Suprapubic skin (tissue), 4 donors: ENCODE measurements around the gene C2orf81. TPM values are rescaled to one million over a fixed set of nuclear protein-coding genes. Genes with fewer than 3 reads are reported as not detected.

Experiments
- DNase-seq, 2 donors: peaks; one replicate each; pipeline ENCODE4 v3.0.0-alpha.2; 2019; ENCODE audit warnings: low spot score in 2 of 2
- H3K27ac ChIP-seq: fragments of 200-600 bp; sonication (generic); one replicate; pipeline ENCODE4 v1.5.1; 2019
- H3K27me3 ChIP-seq: fragments of 200-600 bp; sonication (generic); one replicate; pipeline ENCODE4 v1.5.1; 2019
- H3K36me3 ChIP-seq: fragments of 200-600 bp; sonication (generic); one replicate; pipeline ENCODE4 v1.5.1; 2019
- H3K4me1 ChIP-seq: fragments of 200-600 bp; sonication (generic); one replicate; pipeline ENCODE4 v1.5.1; 2019
- H3K4me3 ChIP-seq: fragments of 200-600 bp; sonication (generic); one replicate; pipeline ENCODE4 v1.5.1; 2019; ENCODE audit warnings: mild to moderate bottlenecking
- H3K9me3 ChIP-seq: fragments of 200-600 bp; sonication (generic); one replicate; pipeline ENCODE4 v1.5.1; 2019
- EP300 ChIP-seq: sonication (generic); formaldehyde crosslinking; IDR thresholded peaks from one replicate; pipeline ENCODE4 v1.6.1; 2017; ENCODE audit warnings: antibody characterized with exemption
- POLR2A ChIP-seq, 2 donors: fragments of 450-650 bp; IDR thresholded peaks; one replicate each; pipeline ENCODE4 v1.6.1; 2017; ENCODE audit warnings: antibody characterized with exemption in 2 of 2, mild to moderate bottlenecking in 2 of 2, moderate library complexity in 2 of 2
- POLR2AphosphoS5 ChIP-seq, 3 donors: sonication (generic); formaldehyde crosslinking; IDR thresholded peaks; one replicate each; pipeline ENCODE4 v1.6.1; 2017; ENCODE audit warnings: antibody characterized with exemption in 3 of 3
- WGBS: methylation state at CpG from one replicate; pipeline ENCODE4 v1.1.5; 2018; 5-methylcytosine and 5-hydroxymethylcytosine counted together
- total RNA-seq, 4 donors: library from RNA; depleted of rRNA; stranded (reverse); fragments of >200 nt; gene quantifications; one replicate each; pipeline ENCODE4 v1.1.0, GENCODE V29; 2016
- TF ChIP-seq, protein P1 (sequence below), 2 donors: fragments of 200-600 bp in 1 of 2; fragments of 450-650 bp in 1 of 2; sonication (generic) in 1 of 2; IDR thresholded peaks; one replicate each; pipeline ENCODE4 v1.5.1; 2016 to 2019; ENCODE audit warnings: antibody characterized with exemption in 2 of 2, mild to moderate bottlenecking in 1 of 2, moderate library complexity in 1 of 2

The C2orf81 gene
- total RNA-seq, 4 donors from 2014 or later: 0.87 to 2.1 (median 1.4) TPM

DNA sequence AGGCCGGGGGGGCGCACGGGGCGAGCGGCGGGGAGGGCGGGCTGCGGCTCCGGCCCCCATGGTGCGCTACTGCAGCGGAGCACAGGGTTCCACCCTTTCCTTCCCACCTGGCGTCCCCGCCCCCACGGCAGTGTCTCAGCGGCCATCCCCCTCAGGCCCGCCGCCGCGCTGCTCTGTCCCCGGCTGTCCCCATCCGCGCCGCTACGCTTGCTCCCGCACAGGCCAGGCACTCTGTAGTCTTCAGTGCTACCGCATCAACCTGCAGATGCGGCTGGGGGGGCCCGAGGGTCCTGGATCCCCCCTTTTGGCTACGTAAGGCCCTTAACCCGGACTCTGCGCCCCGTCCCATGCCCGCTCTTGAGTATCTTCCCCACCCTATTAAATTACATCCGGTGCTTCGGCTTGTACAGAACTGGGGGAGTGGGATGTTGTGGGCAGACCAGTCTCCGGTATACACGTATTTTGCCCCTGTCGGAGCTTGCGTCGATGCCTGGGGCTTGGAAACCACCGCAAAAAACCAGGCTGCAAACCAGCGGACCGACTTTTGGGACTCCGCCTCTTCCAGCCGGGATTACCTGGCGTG, 36.2 kb upstream of the C2orf81 start:
- Histone ChIP-seq H3K27ac (peak overlapping the region; percentile 89), H3K27me3 (no peaks in the 10 kb centered on the region), H3K4me1 (peaks cover 42% of the 10 kb centered on the region), H3K9me3 (no peaks in the 10 kb centered on the region), H3K36me3 (peaks cover 16% of the 10 kb centered on the region), H3K4me3 (peak overlapping the region; percentile 61)
- WGBS: 0% methylated on average over 24 of the region's 46 CpGs
- peak; percentile 85 for DNase-seq
- TF ChIP-seq EP300 (no peak), POLR2AphosphoS5 (IDR thresholded peaks at IDR 0.05) (peak in 1 of 3 donors; percentile 52), POLR2A (IDR thresholded peaks at IDR 0.05) (peak in 1 of 2 donors; percentile 23)

DNA sequence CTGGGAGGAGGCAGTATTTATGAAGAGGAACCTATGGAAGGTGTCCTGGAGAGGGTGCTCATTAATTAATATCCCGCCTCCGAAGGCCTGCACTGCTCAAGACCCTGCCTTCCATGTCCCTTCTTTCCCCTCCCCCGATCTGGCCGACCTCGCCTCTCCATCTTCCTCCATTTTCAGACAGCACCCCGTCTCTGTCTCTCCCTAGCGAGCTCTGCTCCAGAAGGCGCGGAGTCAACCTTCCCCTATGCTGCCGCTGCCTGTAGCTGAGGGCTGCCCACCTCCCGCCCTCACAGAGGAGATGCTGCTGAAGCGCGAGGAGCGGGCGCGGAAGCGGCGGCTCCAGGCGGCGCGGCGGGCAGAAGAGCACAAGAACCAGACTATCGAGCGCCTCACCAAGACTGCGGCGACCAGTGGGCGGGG, 35.7 kb upstream of the C2orf81 start:
- Histone ChIP-seq H3K9me3 (no peaks in the 10 kb centered on the region), H3K27ac (peak overlapping the region; percentile 89), H3K36me3 (peaks cover 11% of the 10 kb centered on the region), H3K4me3 (peak overlapping the region; percentile 61), H3K27me3 (no peaks in the 10 kb centered on the region), H3K4me1 (peaks cover 42% of the 10 kb centered on the region)
- DNase-seq: no peak
- WGBS: under 1% methylated on average over 16 of the region's 27 CpGs
- TF ChIP-seq POLR2A (IDR thresholded peaks at IDR 0.05): no peak
- TF ChIP-seq POLR2AphosphoS5 (IDR thresholded peaks at IDR 0.05): no peak
- TF ChIP-seq, protein P1, sequence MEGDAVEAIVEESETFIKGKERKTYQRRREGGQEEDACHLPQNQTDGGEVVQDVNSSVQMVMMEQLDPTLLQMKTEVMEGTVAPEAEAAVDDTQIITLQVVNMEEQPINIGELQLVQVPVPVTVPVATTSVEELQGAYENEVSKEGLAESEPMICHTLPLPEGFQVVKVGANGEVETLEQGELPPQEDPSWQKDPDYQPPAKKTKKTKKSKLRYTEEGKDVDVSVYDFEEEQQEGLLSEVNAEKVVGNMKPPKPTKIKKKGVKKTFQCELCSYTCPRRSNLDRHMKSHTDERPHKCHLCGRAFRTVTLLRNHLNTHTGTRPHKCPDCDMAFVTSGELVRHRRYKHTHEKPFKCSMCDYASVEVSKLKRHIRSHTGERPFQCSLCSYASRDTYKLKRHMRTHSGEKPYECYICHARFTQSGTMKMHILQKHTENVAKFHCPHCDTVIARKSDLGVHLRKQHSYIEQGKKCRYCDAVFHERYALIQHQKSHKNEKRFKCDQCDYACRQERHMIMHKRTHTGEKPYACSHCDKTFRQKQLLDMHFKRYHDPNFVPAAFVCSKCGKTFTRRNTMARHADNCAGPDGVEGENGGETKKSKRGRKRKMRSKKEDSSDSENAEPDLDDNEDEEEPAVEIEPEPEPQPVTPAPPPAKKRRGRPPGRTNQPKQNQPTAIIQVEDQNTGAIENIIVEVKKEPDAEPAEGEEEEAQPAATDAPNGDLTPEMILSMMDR (IDR thresholded peaks at IDR 0.05): no peak
- TF ChIP-seq EP300: no peak

DNA sequence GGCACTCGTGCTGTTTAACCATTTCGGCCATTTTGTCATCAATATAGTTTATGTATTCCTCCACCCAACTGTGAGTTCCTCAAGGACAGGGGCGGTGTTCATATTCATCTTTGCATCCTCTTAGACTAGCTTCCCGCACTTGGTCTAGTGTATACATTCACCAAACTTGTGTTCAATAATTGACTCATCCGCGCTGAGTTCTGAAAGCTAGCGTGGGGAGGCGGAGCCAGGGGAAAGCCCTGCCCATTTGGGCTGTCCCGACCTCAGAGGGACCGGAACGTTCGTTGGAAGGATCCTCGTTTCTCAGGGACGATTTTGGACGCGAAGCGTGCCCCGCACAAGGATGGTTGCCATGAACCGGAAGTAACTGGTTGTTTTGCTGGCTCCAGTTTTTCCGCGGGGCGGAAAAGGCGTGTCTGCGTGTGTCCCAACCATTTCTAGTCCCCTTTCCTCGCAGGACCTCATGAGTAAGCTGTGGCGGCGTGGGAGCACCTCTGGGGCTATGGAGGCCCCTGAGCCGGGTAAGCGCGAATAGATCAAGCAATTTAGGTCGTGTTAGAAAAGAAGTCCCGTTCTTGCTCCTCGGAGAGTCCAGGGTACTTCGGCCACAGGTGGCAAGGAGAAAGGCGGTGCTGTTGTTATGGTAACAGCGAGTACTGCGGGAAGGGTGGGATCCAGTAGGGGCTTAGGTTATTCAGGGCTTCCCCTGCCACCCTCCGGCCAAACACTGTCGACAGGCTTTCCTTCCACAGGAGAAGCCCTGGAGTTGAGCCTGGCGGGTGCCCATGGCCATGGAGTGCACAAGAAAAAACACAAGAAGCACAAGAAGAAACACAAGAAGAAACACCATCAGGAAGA, 33.5 kb upstream of the C2orf81 start, which contains the start of gene INO80B:
INO80B (plus strand) TSS at position 434 of the 858 bp plus-strand sequence; CDS start at position 464, 30 bp downstream.
- peaks cover 42% of the 10 kb centered on the region for H3K4me1 ChIP-seq
- no peaks in the 10 kb centered on the region for H3K36me3 ChIP-seq
- peak within 1 kb of the TSS; percentile 73 for H3K27ac ChIP-seq
- H3K9me3 ChIP-seq: no peaks in the 10 kb centered on the region
- DNase-seq: peak; percentile 97 to 98
- no peaks in the 10 kb centered on the region for H3K27me3 ChIP-seq
- 2% methylated on average over 26 of the region's 40 CpGs for WGBS
- peak within 1 kb of the TSS; percentile 78 for H3K4me3 ChIP-seq
- TF ChIP-seq EP300 (no peak), POLR2A (IDR thresholded peaks at IDR 0.05) (no peak), POLR2AphosphoS5 (IDR thresholded peaks at IDR 0.05) (peak in 2 of 3 donors; percentile 89 to 96)
- TF ChIP-seq, protein P1 (IDR thresholded peaks at IDR 0.05): no peak

DNA sequence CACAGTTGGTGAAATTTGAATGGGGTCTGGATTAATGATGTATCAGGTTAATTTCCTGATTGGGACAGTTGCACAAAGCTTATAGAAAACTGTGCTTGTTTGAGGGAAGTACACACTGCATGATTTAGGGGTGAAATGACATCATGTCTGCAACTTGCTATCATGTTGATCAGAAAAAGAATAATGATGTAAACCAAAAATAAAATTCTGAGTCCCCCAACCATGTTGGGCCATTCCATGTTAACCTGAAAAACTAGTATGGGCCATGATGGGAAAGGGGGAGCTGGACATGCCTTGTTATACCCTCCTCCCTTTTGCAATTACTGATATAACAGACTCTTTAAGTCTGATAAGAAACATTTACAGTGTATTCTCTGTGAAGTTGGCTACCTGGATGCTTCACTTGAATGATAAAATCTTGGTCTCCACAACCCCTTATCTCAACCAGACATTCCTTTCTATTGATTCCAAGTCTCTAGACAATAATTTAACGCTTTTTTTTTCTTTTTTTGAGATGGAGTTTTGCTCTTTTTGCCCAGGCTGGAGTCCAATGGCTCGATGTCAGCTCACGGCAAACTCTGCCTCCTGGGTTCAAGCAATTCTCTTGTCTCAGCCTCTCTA, 29.3 kb upstream of the C2orf81 start:
- TF ChIP-seq POLR2AphosphoS5 (IDR thresholded peaks at IDR 0.05): no peak
- no peak overlapping the region for H3K27ac ChIP-seq
- no peaks in the 10 kb centered on the region for H3K36me3 ChIP-seq
- peaks cover 12% of the 10 kb centered on the region for H3K4me1 ChIP-seq
- no peak for DNase-seq
- no peaks in the 10 kb centered on the region for H3K9me3 ChIP-seq
- no peaks in the 10 kb centered on the region for H3K27me3 ChIP-seq
- 79% methylated on average over 3 of the region's 3 CpGs for WGBS
- no peak overlapping the region for H3K4me3 ChIP-seq

DNA sequence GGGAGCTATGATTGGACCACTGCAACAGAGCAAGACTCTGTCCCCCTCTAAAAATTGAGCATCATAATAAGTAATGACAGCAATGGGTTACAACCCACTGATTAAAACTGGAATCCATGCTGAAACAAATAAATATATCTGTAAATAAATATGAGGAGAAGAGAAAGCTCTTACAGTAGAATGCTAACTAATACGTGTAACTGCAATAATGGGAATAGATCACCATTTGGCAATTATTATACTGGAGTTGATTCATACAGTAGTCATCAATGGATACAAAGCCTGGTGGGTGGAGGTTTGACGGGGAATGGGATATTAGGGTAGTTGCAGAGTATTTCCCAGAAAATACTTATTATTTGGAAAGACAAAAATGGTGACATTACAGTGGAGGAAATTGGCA, 27.4 kb upstream of the C2orf81 start:
- TF ChIP-seq POLR2AphosphoS5 (IDR thresholded peaks at IDR 0.05): no peak
- TF ChIP-seq, protein P1 (IDR thresholded peaks at IDR 0.05): no peak
- no peak for TF ChIP-seq POLR2A (IDR thresholded peaks at IDR 0.05)
- TF ChIP-seq EP300: no peak

More for the DNA sequence above, 27.4 kb upstream of the C2orf81 start:
- Histone ChIP-seq H3K27ac (no peak overlapping the region), H3K9me3 (no peaks in the 10 kb centered on the region), H3K27me3 (no peaks in the 10 kb centered on the region), H3K4me1 (no peaks in the 10 kb centered on the region), H3K4me3 (no peak overlapping the region), H3K36me3 (no peaks in the 10 kb centered on the region)
- DNase-seq: no peak
- 76% methylated on average over 2 of the region's 2 CpGs for WGBS
